HepG2 (cell line): ENCODE measurements around the gene SOAT1. TPM values are rescaled to one million over a fixed set of nuclear protein-coding genes. Genes with fewer than 3 reads are reported as not detected.

Experiments
- ATAC-seq: fragments of 200-7000 bp; cut with Tn5 transposase; 3 replicates; pipeline ENCODE4 v1.9.1; 2020; ENCODE audit warnings: mild to moderate bottlenecking, moderate library complexity
- BruUV-seq: library from RNA; stranded (reverse); fragments of 400-500 nt; replicated peaks from 2 replicates; lab custom pipeline; 2021; lab: Mats Ljungman, UMichigan
- CTCF ChIA-PET: fragments of 300-600 bp; formaldehyde crosslinking; extraction: SDS; loops from one replicate; lab custom pipeline; 2021; ENCODE audit warnings: low total read pairs, inconsistent platforms, low intra/inter-chr PET ratio; lab: Yijun Ruan, JAX
- POLR2A ChIA-PET: fragments of 350-600 bp; sonication (Branson Sonifier 250); formaldehyde crosslinking; loops from one replicate; lab custom pipeline; 2020; ENCODE audit warnings: antibody characterized with exemption, inconsistent platforms; lab: Yijun Ruan, JAX
- DNase-seq: peaks from one replicate; pipeline ENCODE4 v3.0.0-alpha.2; 2015; ENCODE audit warnings: low spot score
- FAIRE-seq: peaks from 3 replicates; lab custom pipeline; 2011; peaks lifted over from hg19 to GRCh38; lab: Jason Lieb, UNC
- H2AFZ ChIP-seq: one replicate; pipeline ENCODE4 v1.6.1; 2011; ENCODE audit warnings: low read length, inconsistent platforms
- H3K27ac ChIP-seq: fragments of 300-600 bp; 3 replicates; pipeline ENCODE4 v1.8.0; 2011; ENCODE audit warnings: mixed run types, mild to moderate bottlenecking, mixed read lengths, low read length, inconsistent platforms; ENCODE audit not compliant: insufficient read depth; ENCODE audit errors: extremely low read length
- H3K27me3 ChIP-seq, 2 experiments: fragments of 200-600 bp in 1 of 2; 2 replicates in 1 of 2; 3 replicates in 1 of 2; pipeline versions ENCODE4 v1.6.0 to v1.8.0; 2011; ENCODE audit warnings: low read length in 2 of 2, mild to moderate bottlenecking in 2 of 2, moderate library complexity in 2 of 2, inconsistent platforms in 1 of 2; ENCODE audit not compliant: insufficient read depth in 2 of 2, control insufficient read depth in 1 of 2
- H3K36me3 ChIP-seq, 2 experiments: fragments of 200-600 bp in 1 of 2; replicated peaks in 1 of 2; 2 replicates in 1 of 2; 3 replicates in 1 of 2; pipeline versions ENCODE4 v1.5.1 to v1.8.0; 2011; ENCODE audit warnings: low read length in 2 of 2, inconsistent platforms in 1 of 2; ENCODE audit not compliant: insufficient read depth in 2 of 2, control insufficient read depth in 1 of 2
- H3K4me1 ChIP-seq: 2 replicates; pipeline ENCODE4 v1.5.1; 2012; ENCODE audit warnings: low read length, inconsistent platforms; ENCODE audit not compliant: insufficient read depth
- H3K4me2 ChIP-seq: 2 replicates; pipeline ENCODE4 v1.6.0; 2011; ENCODE audit warnings: low read depth, low read length, inconsistent platforms
- H3K4me3 ChIP-seq, 3 experiments: fragments of 200-600 bp in 1 of 3; sonication (generic), shearing (Covaris generic) in 1 of 3; replicated peaks in 1 of 3; 2 replicates each; pipeline ENCODE4 v1.5.1; 2011 to 2016; ENCODE audit warnings: low read length in 3 of 3, inconsistent platforms in 2 of 3, low read depth in 2 of 3, mild to moderate bottlenecking in 2 of 3, control low read depth in 1 of 3, mixed read lengths in 1 of 3; ENCODE audit not compliant: insufficient read depth in 1 of 3
- H3K79me2 ChIP-seq: one replicate; pipeline ENCODE4 v1.6.1; 2011; ENCODE audit warnings: low read length, inconsistent platforms; ENCODE audit not compliant: insufficient read depth
- H3K9ac ChIP-seq: 2 replicates; pipeline ENCODE4 v1.6.0; 2011; ENCODE audit warnings: mild to moderate bottlenecking, low read depth, low read length, inconsistent platforms; ENCODE audit not compliant: insufficient read depth
- H3K9me3 ChIP-seq: 2 replicates; pipeline ENCODE4 v1.5.1; 2012; ENCODE audit warnings: mild to moderate bottlenecking, low read length
- H4K20me1 ChIP-seq: 2 replicates; pipeline ENCODE4 v1.6.0; 2011; ENCODE audit warnings: inconsistent platforms, mild to moderate bottlenecking, low read length, moderate library complexity; ENCODE audit not compliant: insufficient read depth
- ATF6 ChIP-seq: sonication (generic); formaldehyde crosslinking; conservative IDR thresholded peaks from 2 replicates; pipeline ENCODE4 v1.4.0; 2020; ENCODE audit warnings: missing genetic modification reagents
- LBX2 ChIP-seq: sonication (generic); formaldehyde crosslinking; IDR thresholded peaks from 2 replicates; pipeline ENCODE4 v1.5.0; 2020; ENCODE audit warnings: missing genetic modification reagents, mild to moderate bottlenecking, borderline replicate concordance
- MAFF ChIP-seq: IDR thresholded peaks from 2 replicates; pipeline ENCODE4 v1.6.1; 2011; ENCODE audit warnings: low read depth, low read length, improper control_type of control experiment
- MEIS2 ChIP-seq: sonication (generic); formaldehyde crosslinking; IDR thresholded peaks from 2 replicates; pipeline ENCODE4 v1.9.0; 2021; ENCODE audit warnings: mild to moderate bottlenecking, missing genetic modification reagents
- MXD4 ChIP-seq: IDR thresholded peaks from 2 replicates; pipeline ENCODE4 v1.6.1; 2016; ENCODE audit warnings: mild to moderate bottlenecking, missing biosample characterization, missing genetic modification reagents
- ZC3H4 ChIP-seq: sonication (generic); formaldehyde crosslinking; IDR thresholded peaks from 2 replicates; pipeline ENCODE4 v1.4.0; 2020; ENCODE audit warnings: missing genetic modification reagents, borderline replicate concordance
- ZFY ChIP-seq: sonication (generic); formaldehyde crosslinking; IDR thresholded peaks from 2 replicates; pipeline ENCODE4 v1.4.0; 2020; ENCODE audit warnings: missing genetic modification reagents
- ZNF264 ChIP-seq: sonication (generic); formaldehyde crosslinking; IDR thresholded peaks from 2 replicates; pipeline ENCODE4 v1.4.0; 2020; ENCODE audit warnings: missing genetic modification reagents
- ZNF317 ChIP-seq: sonication (generic); formaldehyde crosslinking; IDR thresholded peaks from 2 replicates; pipeline ENCODE4 v1.5.0; 2020; ENCODE audit warnings: mild to moderate bottlenecking, missing genetic modification reagents
- ZNF576 ChIP-seq: sonication (generic); formaldehyde crosslinking; IDR thresholded peaks from 2 replicates; pipeline ENCODE4 v1.4.0; 2020; ENCODE audit warnings: mild to moderate bottlenecking, missing genetic modification reagents
- WGBS: methylation state at CpG from one replicate; pipeline ENCODE4 v1.1.6; 2017; ENCODE audit warnings: low lambda C conversion rate; 5-methylcytosine and 5-hydroxymethylcytosine counted together
- in situ Hi-C: cut with HindIII; loops from 2 replicates; pipeline ENCODE4 v1.10.0; 2017; ENCODE audit warnings: low pct_unique_long_range_greater_than_20kb; ENCODE audit not compliant: extremely low pct_ligation_motif_present
- intact Hi-C: fragments of 100-400 bp; cut with micrococcal nuclease; formaldehyde crosslinking; loops from one replicate; pipeline ENCODE4 v1.10.0; 2022; ENCODE audit not compliant: unreplicated experiment
- polyA plus RNA-seq, 8 experiments: library from polyadenylated mRNA; depleted of rRNA in 3 of 8; stranded (reverse) in 7 of 8; unstranded in 1 of 8; fragments of >200 nt; fragmentation: Illumina TruSeq in 4 of 8; extraction: Trizol in 4 of 8; gene quantifications; 2 replicates each; pipeline versions ENCODE4 v1.2.1 to v1.2.3, GENCODE V29; 2011 to 2016; ENCODE audit warnings: low read depth in 4 of 8, missing spikeins in 1 of 8, mixed read lengths in 1 of 8; ENCODE audit not compliant: insufficient read depth in 1 of 8
- total RNA-seq, 5 experiments: library from RNA; depleted of rRNA; stranded (reverse); fragments of >200 nt; fragmentation: Illumina TruSeq; extraction: Trizol; gene quantifications; 2 replicates each; pipeline ENCODE4 v1.2.3, GENCODE V29; 2016; ENCODE audit warnings: low read depth in 1 of 5

SOAT1 gene
- total and polyA plus RNA-seq, 2 of the 13 experiments (the other 11 are each of a cell fraction or from before 2014, with no cell fraction given) = 22.3 to 52.0 TPM

- H3K4me1 ChIP-seq = no peaks in the 10 kb centered on the region
- peaks cover under 1 to 24% of the 10 kb centered on the region in 2 experiments for H3K36me3 ChIP-seq
- no peak for DNase-seq
- no peak overlapping the region for H3K27ac ChIP-seq
- no peak overlapping the region for H3K4me2 ChIP-seq
- H3K27me3 ChIP-seq = no peaks in the 10 kb centered on the region
- TF ChIP-seq MXD4 = no peak
- TF ChIP-seq ZFY (CRISPR knock-in tag) = no peak
- no peak for TF ChIP-seq MEIS2 (CRISPR knock-in tag)
- no peak for TF ChIP-seq ZNF576 (CRISPR knock-in tag)
- TF ChIP-seq ZNF264 (CRISPR knock-in tag) = no peak
- no peak for TF ChIP-seq ZNF317 (CRISPR knock-in tag)
- no peak for TF ChIP-seq MAFF
- no peak for TF ChIP-seq ATF6 (CRISPR knock-in tag)
- no peak for TF ChIP-seq ZC3H4 (CRISPR knock-in tag)
- no peak for TF ChIP-seq LBX2 (CRISPR knock-in tag)
- TF ChIP-seq, all 625 proteins: peak for 0
- ChIA-PET POLR2A (no interaction called here), CTCF (no interaction called here)
- no peak for FAIRE-seq
- 95% methylated on average over 5 of the region's 5 CpGs for WGBS
- no peaks in the 10 kb centered on the region for H3K9me3 ChIP-seq
- no peak for ATAC-seq
- no TSS peak for BruUV-seq
- H3K9ac ChIP-seq = no peak overlapping the region
- H3K79me2 ChIP-seq = peaks cover 18% of the 10 kb centered on the region
- in situ Hi-C loops (no loop called here), intact Hi-C loops (no loop called here)
- no peaks in the 10 kb centered on the region for H4K20me1 ChIP-seq
- no peak overlapping the region for H3K4me3 ChIP-seq
- no peak overlapping the region for H2AFZ ChIP-seq
Observed at GRCh38 chr1:179318491-179318890, 24.9 kb downstream of the SOAT1 start.
